Measurements from ENCODE around the gene LIPC. TPM values are rescaled to one million over a fixed set of nuclear protein-coding genes. Genes with fewer than 3 reads are reported as not detected.

Gene LIPC
- total and polyA plus RNA-seq, 8 donors = 0.23 to 7.5 (median 0.76) TPM; not detected in 4

DNA sequence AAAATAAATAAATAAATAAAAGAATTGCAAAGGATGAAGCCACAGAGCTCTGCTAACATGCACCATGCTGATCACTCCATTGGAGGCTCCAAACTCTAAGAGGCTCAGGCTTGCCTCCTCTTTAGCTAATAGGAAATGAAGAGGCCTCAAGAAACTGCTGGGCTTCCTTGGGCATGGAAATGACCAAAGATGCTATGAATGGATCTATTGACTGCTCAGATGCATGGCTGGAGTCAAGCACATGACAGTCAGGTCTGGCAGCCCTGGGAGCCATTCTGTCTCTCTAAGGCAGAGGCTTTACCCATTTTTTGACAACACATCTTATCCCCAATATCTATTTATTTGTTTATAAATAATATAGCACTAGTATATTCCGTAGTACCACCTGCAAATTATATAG lies 5.3 kb upstream of the LIPC start:
- H3K4me1 ChIP-seq = peaks cover 0 to 10% (median 7%) of the 10 kb centered on the region in 4 donors
- 94 to 98% (median 97%) methylated on average over 1 of the region's 1 CpG for WGBS, 5 donors
- intact Hi-C loops (cut with DNase I; ENCODE audit: low total_unique reads) = no loop called here
- no peaks in the 10 kb centered on the region for H3K9me3 ChIP-seq
- H3K27ac ChIP-seq = no peak overlapping the region
- TF ChIP-seq EP300 (IDR thresholded peaks at IDR 0.05) = no peak
- TF ChIP-seq, protein P1, sequence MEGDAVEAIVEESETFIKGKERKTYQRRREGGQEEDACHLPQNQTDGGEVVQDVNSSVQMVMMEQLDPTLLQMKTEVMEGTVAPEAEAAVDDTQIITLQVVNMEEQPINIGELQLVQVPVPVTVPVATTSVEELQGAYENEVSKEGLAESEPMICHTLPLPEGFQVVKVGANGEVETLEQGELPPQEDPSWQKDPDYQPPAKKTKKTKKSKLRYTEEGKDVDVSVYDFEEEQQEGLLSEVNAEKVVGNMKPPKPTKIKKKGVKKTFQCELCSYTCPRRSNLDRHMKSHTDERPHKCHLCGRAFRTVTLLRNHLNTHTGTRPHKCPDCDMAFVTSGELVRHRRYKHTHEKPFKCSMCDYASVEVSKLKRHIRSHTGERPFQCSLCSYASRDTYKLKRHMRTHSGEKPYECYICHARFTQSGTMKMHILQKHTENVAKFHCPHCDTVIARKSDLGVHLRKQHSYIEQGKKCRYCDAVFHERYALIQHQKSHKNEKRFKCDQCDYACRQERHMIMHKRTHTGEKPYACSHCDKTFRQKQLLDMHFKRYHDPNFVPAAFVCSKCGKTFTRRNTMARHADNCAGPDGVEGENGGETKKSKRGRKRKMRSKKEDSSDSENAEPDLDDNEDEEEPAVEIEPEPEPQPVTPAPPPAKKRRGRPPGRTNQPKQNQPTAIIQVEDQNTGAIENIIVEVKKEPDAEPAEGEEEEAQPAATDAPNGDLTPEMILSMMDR (IDR thresholded peaks at IDR 0.05) = no peak
- TF ChIP-seq POLR2A (IDR thresholded peaks at IDR 0.05) = no peak
- TF ChIP-seq POLR2AphosphoS5 (IDR thresholded peaks at IDR 0.05) = no peak
- H3K36me3 ChIP-seq = no peaks in the 10 kb centered on the region
- no peak for DNase-seq
- H3K4me3 ChIP-seq = no peak overlapping the region
- no peaks in the 10 kb centered on the region for H3K27me3 ChIP-seq

DNA sequence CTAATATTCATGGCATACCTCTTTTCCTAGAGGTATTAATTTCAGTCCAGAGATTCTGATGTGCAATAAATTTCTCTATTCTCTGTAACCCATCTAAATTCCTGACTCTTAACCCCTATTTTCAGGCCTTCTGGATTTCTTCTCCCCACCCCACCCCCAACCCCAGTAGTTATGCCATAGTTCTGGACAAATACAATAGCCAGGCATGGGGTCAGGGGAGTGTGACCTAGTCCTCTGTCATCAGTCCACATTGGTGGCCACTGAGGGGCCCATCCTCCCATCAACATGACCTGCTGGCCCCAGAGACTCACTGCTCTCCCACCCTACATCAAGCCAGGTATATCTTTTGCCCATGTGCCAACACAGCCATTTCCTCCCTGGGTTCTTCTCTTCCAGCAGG lies 3.8 kb upstream of the LIPC start:
- Histone ChIP-seq H3K27me3 (no peaks in the 10 kb centered on the region), H3K4me3 (no peak overlapping the region), H3K27ac (no peak overlapping the region), H3K36me3 (no peaks in the 10 kb centered on the region), H3K9me3 (no peaks in the 10 kb centered on the region), H3K4me1 (peaks cover 0 to 10% (median 6%) of the 10 kb centered on the region in 4 donors)
- no peak for TF ChIP-seq POLR2AphosphoS5 (IDR thresholded peaks at IDR 0.05)
- TF ChIP-seq POLR2A (IDR thresholded peaks at IDR 0.05) = no peak
- no peak for TF ChIP-seq EP300 (IDR thresholded peaks at IDR 0.05)
- TF ChIP-seq, protein P1 (IDR thresholded peaks at IDR 0.05) = no peak
- intact Hi-C loops (cut with DNase I; ENCODE audit: low total_unique reads) = no loop called here
- no peak for DNase-seq

DNA sequence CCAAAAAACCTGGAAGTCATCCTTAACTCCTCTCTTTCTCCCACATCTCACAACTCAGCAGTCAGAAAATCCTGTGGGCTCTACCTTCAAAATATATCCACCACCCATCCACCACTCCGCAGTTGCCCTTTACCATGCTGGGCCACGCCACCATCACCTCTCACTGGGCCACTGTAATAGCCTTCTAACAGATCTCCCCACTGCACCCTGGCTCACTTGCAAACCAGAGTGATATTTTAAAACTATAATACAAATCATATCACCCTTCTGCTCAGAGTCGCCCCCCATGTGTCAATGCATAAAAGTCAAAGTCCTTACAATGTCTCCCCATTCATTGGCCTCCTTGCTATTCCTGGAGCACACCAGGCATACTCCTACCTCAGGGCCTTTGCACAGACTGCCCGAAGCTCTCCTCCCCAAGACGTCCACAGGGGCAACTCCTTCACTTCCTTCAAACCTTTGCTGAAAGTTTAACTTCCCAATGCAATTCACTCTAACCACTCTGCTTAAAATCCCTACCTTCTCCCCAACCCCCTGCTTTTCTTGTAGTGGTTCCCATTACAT lies 1.5 kb upstream of the LIPC start:
- Histone ChIP-seq H3K27ac (no peak overlapping the region), H3K4me1 (peaks cover 0 to 6% (median 0%) of the 10 kb centered on the region in 4 donors), H3K4me3 (no peak overlapping the region), H3K9me3 (no peaks in the 10 kb centered on the region), H3K27me3 (no peaks in the 10 kb centered on the region), H3K36me3 (no peaks in the 10 kb centered on the region)
- TF ChIP-seq EP300 (IDR thresholded peaks at IDR 0.05) = no peak
- TF ChIP-seq, protein P1 (IDR thresholded peaks at IDR 0.05) = no peak
- TF ChIP-seq POLR2A (IDR thresholded peaks at IDR 0.05) = no peak
- no peak for TF ChIP-seq POLR2AphosphoS5 (IDR thresholded peaks at IDR 0.05)
- intact Hi-C loops (cut with DNase I; ENCODE audit: low total_unique reads) = no loop called here
- no peak for DNase-seq
- WGBS, 5 donors = 93 to 99% (median 94%) methylated on average over 5 of the region's 5 CpGs

DNA sequence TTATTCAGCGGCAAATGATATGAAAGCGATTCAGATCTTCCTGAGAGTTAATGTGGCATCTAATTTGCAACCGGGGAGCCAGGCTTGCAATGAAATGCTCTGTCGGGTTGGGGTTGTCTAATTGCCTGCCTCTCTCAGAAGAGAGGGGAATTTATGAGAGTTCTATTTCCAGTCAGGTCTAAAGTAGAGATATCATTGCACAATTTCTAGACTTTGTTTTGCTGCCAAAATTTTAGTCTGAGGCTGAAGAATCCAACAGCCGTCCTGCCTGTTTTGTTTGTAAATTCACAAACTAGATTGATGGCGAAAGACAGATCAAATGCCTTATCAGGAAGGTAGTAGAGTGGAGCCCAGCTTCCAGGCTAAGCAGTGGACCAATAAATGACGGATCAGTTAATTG lies 610 bp downstream of the LIPC start:
- no peak for DNase-seq
- 49 to 73% (median 60%) methylated on average over 7 of the region's 7 CpGs for WGBS, 5 donors
- no peaks in the 10 kb centered on the region for H3K36me3 ChIP-seq
- H3K4me1 ChIP-seq = no peaks in the 10 kb centered on the region
- intact Hi-C loops (cut with DNase I; ENCODE audit: low total_unique reads) = no loop called here
- no peak overlapping the region for H3K27ac ChIP-seq
- H3K27me3 ChIP-seq = no peaks in the 10 kb centered on the region
- no peak for TF ChIP-seq POLR2AphosphoS5 (IDR thresholded peaks at IDR 0.05)
- TF ChIP-seq, protein P1 (IDR thresholded peaks at IDR 0.05) = no peak
- TF ChIP-seq EP300 (IDR thresholded peaks at IDR 0.05) = no peak
- TF ChIP-seq POLR2A (IDR thresholded peaks at IDR 0.05) = no peak
- H3K4me3 ChIP-seq = no peak overlapping the region
- no peaks in the 10 kb centered on the region for H3K9me3 ChIP-seq

Measured in stomach (tissue), 9 donors.